ENCODE measurements around the gene ATOX1. TPM values are rescaled to one million over a fixed set of nuclear protein-coding genes. Genes with fewer than 3 reads are reported as not detected.

The ATOX1 gene
- total RNA-seq, 1 donor: 52.8 TPM

GRCh38 chr5:151717416-151717815, 41.0 kb downstream of the ATOX1 start:
- H3K79me2 ChIP-seq (ENCODE audit: insufficient read depth, low read length): peaks cover 4% of the 10 kb centered on the region
- H3K36me3 ChIP-seq (ENCODE audit: insufficient read depth, low read length): no peaks in the 10 kb centered on the region
- no peak overlapping the region for H3K4me3 ChIP-seq (ENCODE audit: insufficient read depth, low read length)
- no peaks in the 10 kb centered on the region for H3K9me3 ChIP-seq (ENCODE audit: low read depth, low read length)
- peak overlapping the region; percentile 47 for H2AFZ ChIP-seq (ENCODE audit: low read length)
- H4K20me1 ChIP-seq (ENCODE audit: insufficient read depth, low read length): no peaks in the 10 kb centered on the region
- H3K27me3 ChIP-seq (ENCODE audit: insufficient read depth, low read length): no peaks in the 10 kb centered on the region
- TF ChIP-seq CTCF (IDR thresholded peaks at IDR 0.05; ENCODE audit: extremely low read depth, low read depth, low read length): no peak
- peak overlapping the region; percentile 93 for H3K27ac ChIP-seq (ENCODE audit: low read depth, low read length)
- no peak for DNase-seq (ENCODE audit: insufficient read length, low spot score, missing footprints)
- peak overlapping the region; percentile 74 for H3K4me2 ChIP-seq (ENCODE audit: insufficient read depth, low read length)
- peaks cover 31% of the 10 kb centered on the region for H3K4me1 ChIP-seq (ENCODE audit: insufficient read depth, low read length)

- Histone ChIP-seq H3K9me3 (ENCODE audit: low read depth, low read length) (no peaks in the 10 kb centered on the region), H2AFZ (ENCODE audit: low read length) (no peak overlapping the region), H3K4me1 (ENCODE audit: insufficient read depth, low read length) (no peaks in the 10 kb centered on the region), H3K36me3 (ENCODE audit: insufficient read depth, low read length) (no peaks in the 10 kb centered on the region), H3K27ac (ENCODE audit: low read depth, low read length) (no peak overlapping the region), H3K79me2 (ENCODE audit: insufficient read depth, low read length) (no peaks in the 10 kb centered on the region), H3K4me2 (ENCODE audit: insufficient read depth, low read length) (no peak overlapping the region), H3K27me3 (ENCODE audit: insufficient read depth, low read length) (no peaks in the 10 kb centered on the region), H3K4me3 (ENCODE audit: insufficient read depth, low read length) (no peak overlapping the region), H4K20me1 (ENCODE audit: insufficient read depth, low read length) (no peaks in the 10 kb centered on the region)
- no peak for DNase-seq (ENCODE audit: insufficient read length, low spot score, missing footprints)
- TF ChIP-seq CTCF (IDR thresholded peaks at IDR 0.05; ENCODE audit: extremely low read depth, low read depth, low read length): no peak
Observed at GRCh38 chr5:151709109-151709735, 49.2 kb downstream of the ATOX1 start.

GRCh38 chr5:151708126-151708525, 50.3 kb downstream of the ATOX1 start:
- no peak for DNase-seq (ENCODE audit: insufficient read length, low spot score, missing footprints)
- no peak overlapping the region for H3K4me2 ChIP-seq (ENCODE audit: insufficient read depth, low read length)

GRCh38 chr5:151707567-151707966, 50.9 kb downstream of the ATOX1 start:
- TF ChIP-seq CTCF (IDR thresholded peaks at IDR 0.05; ENCODE audit: extremely low read depth, low read depth, low read length): no peak
- Histone ChIP-seq H3K27ac (ENCODE audit: low read depth, low read length) (no peak overlapping the region), H4K20me1 (ENCODE audit: insufficient read depth, low read length) (no peaks in the 10 kb centered on the region), H3K4me2 (ENCODE audit: insufficient read depth, low read length) (no peak overlapping the region), H3K79me2 (ENCODE audit: insufficient read depth, low read length) (no peaks in the 10 kb centered on the region), H3K9me3 (ENCODE audit: low read depth, low read length) (no peaks in the 10 kb centered on the region), H3K4me3 (ENCODE audit: insufficient read depth, low read length) (no peak overlapping the region), H2AFZ (ENCODE audit: low read length) (no peak overlapping the region), H3K27me3 (ENCODE audit: insufficient read depth, low read length) (no peaks in the 10 kb centered on the region), H3K36me3 (ENCODE audit: insufficient read depth, low read length) (no peaks in the 10 kb centered on the region), H3K4me1 (ENCODE audit: insufficient read depth, low read length) (no peaks in the 10 kb centered on the region)
- no peak for DNase-seq (ENCODE audit: insufficient read length, low spot score, missing footprints)

More at GRCh38 chr5:151708126-151708525, 50.3 kb downstream of the ATOX1 start:
- Histone ChIP-seq H2AFZ (ENCODE audit: low read length) (no peak overlapping the region), H3K4me3 (ENCODE audit: insufficient read depth, low read length) (no peak overlapping the region), H3K9me3 (ENCODE audit: low read depth, low read length) (no peaks in the 10 kb centered on the region), H3K4me1 (ENCODE audit: insufficient read depth, low read length) (no peaks in the 10 kb centered on the region), H3K27me3 (ENCODE audit: insufficient read depth, low read length) (no peaks in the 10 kb centered on the region), H3K27ac (ENCODE audit: low read depth, low read length) (no peak overlapping the region), H4K20me1 (ENCODE audit: insufficient read depth, low read length) (no peaks in the 10 kb centered on the region), H3K79me2 (ENCODE audit: insufficient read depth, low read length) (no peaks in the 10 kb centered on the region), H3K36me3 (ENCODE audit: insufficient read depth, low read length) (no peaks in the 10 kb centered on the region)
- TF ChIP-seq CTCF (IDR thresholded peaks at IDR 0.05; ENCODE audit: extremely low read depth, low read depth, low read length): no peak

Data from osteoblast (primary cell).